OCI-LY3 (cell line): ENCODE data around the gene EGLN1.

ENCODE experiments used
- H2AFZ ChIP-seq: fragments of 200-600, 300-600 bp; shearing (Covaris generic); 2 replicates; pipeline ENCODE4 v1.6.0; 2014; ENCODE audit warnings: antibody characterized with exemption, low read depth, low read length
- H3K27ac ChIP-seq: fragments of 200-600, 300-600 bp; sonication (generic); 2 replicates; pipeline ENCODE4 v1.5.1; 2014; ENCODE audit warnings: mild to moderate bottlenecking, low read length, moderate library complexity, mixed read lengths
- H3K27me3 ChIP-seq: fragments of 200-600, 300-600 bp; sonication (generic); 2 replicates; pipeline ENCODE4 v1.6.1; 2014; ENCODE audit warnings: low read depth, low read length, mixed read lengths
- H3K36me3 ChIP-seq: fragments of 200-600, 300-600 bp; sonication (generic); replicated peaks from 2 replicates; pipeline ENCODE3; 2014; ENCODE audit warnings: low read depth, low read length, mixed read lengths
- H3K4me1 ChIP-seq: fragments of 300-600, 200-600 bp; sonication (generic); 2 replicates; pipeline ENCODE4 v1.6.1; 2014; ENCODE audit warnings: low read length, mixed read lengths
- H3K4me2 ChIP-seq: fragments of 200-600, 300-600 bp; sonication (generic); 2 replicates; pipeline ENCODE4 v1.6.1; 2014; ENCODE audit warnings: low read length, mixed read lengths
- H3K4me3 ChIP-seq: fragments of 300-600, 200-600 bp; sonication (generic); 2 replicates; pipeline ENCODE4 v1.5.1; 2014; ENCODE audit warnings: antibody characterized with exemption, mild to moderate bottlenecking, low read length, moderate library complexity
- H3K79me2 ChIP-seq: fragments of 300-600, 200-600 bp; shearing (Covaris generic); 2 replicates; pipeline ENCODE4 v1.6.1; 2014; ENCODE audit warnings: mild to moderate bottlenecking, low read length, mixed read lengths
- H3K9ac ChIP-seq: fragments of 300-600, 200-600 bp; shearing (Covaris generic); 2 replicates; pipeline ENCODE4 v1.6.0; 2014; ENCODE audit warnings: mild to moderate bottlenecking, low read length, moderate library complexity
- H3K9me3 ChIP-seq: fragments of 200-600, 300-600 bp; shearing (Covaris generic); 2 replicates; pipeline ENCODE4 v1.6.1; 2014; ENCODE audit warnings: low read length, mixed read lengths; ENCODE audit not compliant: insufficient read depth
- H4K20me1 ChIP-seq: fragments of 200-600, 300-600 bp; sonication (generic); 2 replicates; pipeline ENCODE4 v1.6.1; 2016; ENCODE audit warnings: low read length, mixed read lengths; ENCODE audit not compliant: insufficient read depth
- CTCF ChIP-seq: fragments of 200-600, 300-600 bp; sonication (generic); IDR thresholded peaks from 2 replicates; pipeline ENCODE4 v1.5.1; 2014; ENCODE audit warnings: antibody characterized with exemption, low read length, low read depth
- EZH2phosphoT487 ChIP-seq: fragments of 200-600 bp; shearing (Covaris generic); IDR thresholded peaks from 2 replicates; pipeline ENCODE4 v1.6.1; 2018; ENCODE audit warnings: antibody characterized with exemption, mixed run types, low read depth

The EGLN1 gene

GRCh38 chr1:231363624-231364023 lies 58.5 kb downstream of the EGLN1 start:
- Histone ChIP-seq H4K20me1 (peaks cover 27% of the 10 kb centered on the region; the same call in 1 of the 2 replicates), H3K27me3 (no peaks in the 10 kb centered on the region), H2AFZ (no peak overlapping the region), H3K9ac (no peak overlapping the region), H3K27ac (no peak overlapping the region), H3K36me3 (peaks cover 36% of the 10 kb centered on the region), H3K4me1 (no peaks in the 10 kb centered on the region), H3K9me3 (no peaks in the 10 kb centered on the region), H3K79me2 (no peaks in the 10 kb centered on the region), H3K4me3 (no peak overlapping the region), H3K4me2 (no peak overlapping the region)
- TF ChIP-seq EZH2phosphoT487 (no peak), CTCF (no peak)

DNA sequence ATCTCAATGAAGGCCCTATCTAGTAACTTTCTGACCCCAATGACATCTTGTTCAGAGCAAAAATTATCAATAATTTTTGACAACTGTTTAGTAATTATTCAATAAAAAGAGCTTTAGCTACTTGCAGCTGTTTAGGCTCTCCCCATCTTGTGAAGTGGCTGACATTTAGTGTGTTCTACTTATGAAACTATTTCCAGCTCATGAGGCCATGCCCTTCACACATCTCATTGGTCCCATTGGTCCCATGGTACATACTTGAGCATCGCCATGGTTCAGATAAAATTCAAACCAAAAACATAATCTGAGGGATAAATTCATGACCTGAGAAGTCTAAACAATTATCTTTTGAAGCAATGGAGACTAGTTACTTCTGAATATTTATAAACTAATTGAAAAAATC lies 59.8 kb downstream of the EGLN1 start:
- Histone ChIP-seq H3K9me3 (no peaks in the 10 kb centered on the region), H4K20me1 (peaks cover 25% of the 10 kb centered on the region), H3K9ac (no peak overlapping the region), H3K79me2 (no peaks in the 10 kb centered on the region), H2AFZ (no peak overlapping the region), H3K36me3 (peaks cover 33% of the 10 kb centered on the region), H3K4me1 (peaks cover 4% of the 10 kb centered on the region; the same call in 1 of the 2 replicates), H3K4me2 (no peak overlapping the region), H3K27ac (no peak overlapping the region), H3K27me3 (no peaks in the 10 kb centered on the region), H3K4me3 (no peak overlapping the region)
- TF ChIP-seq EZH2phosphoT487 (no peak), CTCF (no peak)

DNA sequence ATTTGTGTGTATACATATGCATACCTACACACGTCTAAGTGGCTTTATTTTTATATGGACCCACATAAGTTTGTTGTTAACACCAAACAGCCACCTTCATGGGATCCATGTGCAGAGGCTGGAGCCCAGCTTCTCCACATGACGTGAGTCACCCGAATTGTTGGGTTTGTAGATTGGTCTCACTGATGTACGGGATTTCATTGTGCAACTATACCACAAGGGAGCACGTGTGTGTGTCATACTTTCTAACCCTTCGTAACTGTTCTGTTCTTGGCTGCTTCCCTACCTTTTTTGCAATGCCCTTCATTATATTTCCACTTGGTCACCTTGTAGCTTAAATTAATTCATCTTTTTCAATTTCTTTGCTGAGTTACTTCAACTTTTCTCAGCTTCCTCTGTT lies 63.0 kb downstream of the EGLN1 start:
- H3K4me2 ChIP-seq = no peak overlapping the region

DNA sequence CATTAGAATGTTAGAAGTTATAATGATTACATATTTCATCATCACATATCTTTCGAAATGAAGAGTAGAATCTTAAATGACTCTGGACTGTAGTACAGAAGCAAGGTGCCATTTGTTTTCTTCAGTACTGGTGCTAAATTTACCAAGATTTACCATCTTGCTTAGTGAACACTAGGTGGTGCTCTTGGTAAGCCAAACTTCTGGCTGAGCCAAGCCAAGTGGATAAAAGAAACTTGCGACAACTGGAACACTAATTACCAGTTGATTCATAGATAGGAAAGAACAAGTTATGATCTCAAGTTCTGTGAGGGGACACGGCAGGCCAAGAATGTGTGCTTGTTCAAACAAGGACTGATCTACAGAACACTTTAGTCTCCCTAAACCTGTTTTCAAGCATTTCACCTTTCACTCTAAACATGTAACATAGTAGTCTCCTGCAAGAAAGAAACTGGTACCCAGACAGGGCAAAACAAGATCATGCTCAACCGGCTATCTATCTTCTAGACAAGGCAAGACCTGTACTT lies 64.2 kb downstream of the EGLN1 start:
- Histone ChIP-seq H3K4me1 (peaks cover 4% of the 10 kb centered on the region; the same call in 1 of the 2 replicates), H3K79me2 (no peaks in the 10 kb centered on the region), H3K27me3 (no peaks in the 10 kb centered on the region), H4K20me1 (peaks cover 7% of the 10 kb centered on the region; the same call in 1 of the 2 replicates), H3K4me3 (no peak overlapping the region), H3K9ac (no peak overlapping the region), H3K9me3 (no peaks in the 10 kb centered on the region), H2AFZ (no peak overlapping the region), H3K36me3 (peaks cover 7% of the 10 kb centered on the region), H3K27ac (0 out of 2 replicates have a peak overlapping the region, but pooled peaks have one; percentile 1), H3K4me2 (no peak overlapping the region)
- TF ChIP-seq EZH2phosphoT487 (no peak), CTCF (peak; percentile 93)

More for the DNA sequence above, 63.0 kb downstream of the EGLN1 start:
- no peaks in the 10 kb centered on the region for H3K27me3 ChIP-seq
- H3K79me2 ChIP-seq = no peaks in the 10 kb centered on the region
- H3K4me1 ChIP-seq = peaks cover 4% of the 10 kb centered on the region; the same call in 1 of the 2 replicates
- H2AFZ ChIP-seq = no peak overlapping the region
- no peaks in the 10 kb centered on the region for H3K9me3 ChIP-seq
- no peak overlapping the region for H3K27ac ChIP-seq
- no peak for TF ChIP-seq EZH2phosphoT487
- TF ChIP-seq CTCF = no peak
- H4K20me1 ChIP-seq = peaks cover 14% of the 10 kb centered on the region
- H3K9ac ChIP-seq = no peak overlapping the region
- no peak overlapping the region for H3K4me3 ChIP-seq
- peaks cover 13% of the 10 kb centered on the region for H3K36me3 ChIP-seq
